Thyroid gland (tissue), 4 donors: Measurements from ENCODE around the gene STK11IP. TPM values are rescaled to one million over a fixed set of nuclear protein-coding genes. Genes with fewer than 3 reads are reported as not detected.

ENCODE experiments used
- DNase-seq, 2 donors: peaks; one replicate each; pipeline ENCODE4 v3.0.0-alpha.2; 2019
- H3K27ac ChIP-seq, 3 donors: fragments of 200-600 bp; sonication (generic); 1 replicate in 2 of 3; 2 replicates in 1 of 3; pipeline ENCODE4 v1.5.1; 2016 to 2019; ENCODE audit warnings: mild to moderate bottlenecking in 1 of 3, moderate library complexity in 1 of 3
- H3K27me3 ChIP-seq: fragments of 200-600 bp; sonication (generic); one replicate; pipeline ENCODE4 v1.5.1; 2019
- H3K36me3 ChIP-seq, 2 donors: fragments of 200-600 bp; sonication (generic); one replicate each; pipeline ENCODE4 v1.5.1; 2016 to 2019
- H3K4me1 ChIP-seq, 2 donors: fragments of 200-600 bp; sonication (generic); one replicate each; pipeline ENCODE4 v1.5.1; 2017 to 2019
- H3K4me3 ChIP-seq, 3 donors: fragments of 200-600 bp; sonication (generic); replicated peaks in 1 of 3; 1 replicate in 2 of 3; 2 replicates in 1 of 3; pipeline ENCODE4 v1.5.1; 2016; ENCODE audit warnings: mild to moderate bottlenecking in 1 of 3
- H3K9me3 ChIP-seq: fragments of 200-600 bp; sonication (generic); one replicate; pipeline ENCODE4 v1.5.1; 2017
- POLR2A ChIP-seq, 2 donors: fragments of 450-650 bp; IDR thresholded peaks; one replicate each; pipeline ENCODE4 v1.6.1; 2017; ENCODE audit warnings: antibody characterized with exemption in 2 of 2, mild to moderate bottlenecking in 2 of 2, moderate library complexity in 1 of 2
- WGBS, 2 donors: methylation state at CpG; one replicate each; pipeline ENCODE4 v1.1.5; 2017; 5-methylcytosine and 5-hydroxymethylcytosine counted together
- intact Hi-C: fragments of 100-400 bp; cut with DNase I; formaldehyde crosslinking; loops from one replicate; pipeline ENCODE4 v1.15.1; 2023
- total RNA-seq, 4 donors: library from RNA; depleted of rRNA; stranded (reverse); fragments of >200 nt; gene quantifications; one replicate each; pipeline ENCODE4 v1.2.3, GENCODE V29; 2016
- TF ChIP-seq, protein P1 (sequence below), 6 experiments: fragments of 200-600 bp in 3 of 6; fragments of 450-650 bp in 3 of 6; sonication (generic) in 3 of 6; IDR thresholded peaks; one replicate each; pipeline ENCODE4 v1.5.1; 2016 to 2019; ENCODE audit warnings: antibody characterized with exemption in 6 of 6, mild to moderate bottlenecking in 2 of 6, inconsistent platforms in 1 of 6, moderate library complexity in 1 of 6

Gene STK11IP
- total RNA-seq, 4 donors from 2014 or later = 14.6 to 25.0 (median 19.7) TPM

DNA sequence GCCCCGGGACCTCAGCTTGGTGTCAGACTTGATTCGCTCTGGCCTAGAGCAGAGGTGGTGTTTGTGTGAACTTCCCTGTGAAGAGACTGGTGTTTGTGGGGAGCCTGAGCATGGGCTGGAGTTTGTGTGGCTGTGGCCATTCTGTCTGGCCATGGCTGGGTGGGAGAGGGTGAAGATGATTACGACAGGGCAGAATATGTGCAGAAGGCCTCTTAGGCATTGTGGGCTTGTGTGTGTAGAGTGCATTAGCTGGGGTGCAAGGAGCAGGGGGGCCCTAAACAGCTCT is 36.8 kb upstream of the STK11IP start:
- H3K27ac ChIP-seq = no peak overlapping the region
- WGBS, 2 donors = 74 to 93% methylated on average over 3 of the region's 3 CpGs
- peaks cover 0 to 8% of the 10 kb centered on the region in 2 donors for H3K36me3 ChIP-seq
- H3K9me3 ChIP-seq = no peaks in the 10 kb centered on the region
- intact Hi-C loops = no loop called here
- TF ChIP-seq, protein P1, sequence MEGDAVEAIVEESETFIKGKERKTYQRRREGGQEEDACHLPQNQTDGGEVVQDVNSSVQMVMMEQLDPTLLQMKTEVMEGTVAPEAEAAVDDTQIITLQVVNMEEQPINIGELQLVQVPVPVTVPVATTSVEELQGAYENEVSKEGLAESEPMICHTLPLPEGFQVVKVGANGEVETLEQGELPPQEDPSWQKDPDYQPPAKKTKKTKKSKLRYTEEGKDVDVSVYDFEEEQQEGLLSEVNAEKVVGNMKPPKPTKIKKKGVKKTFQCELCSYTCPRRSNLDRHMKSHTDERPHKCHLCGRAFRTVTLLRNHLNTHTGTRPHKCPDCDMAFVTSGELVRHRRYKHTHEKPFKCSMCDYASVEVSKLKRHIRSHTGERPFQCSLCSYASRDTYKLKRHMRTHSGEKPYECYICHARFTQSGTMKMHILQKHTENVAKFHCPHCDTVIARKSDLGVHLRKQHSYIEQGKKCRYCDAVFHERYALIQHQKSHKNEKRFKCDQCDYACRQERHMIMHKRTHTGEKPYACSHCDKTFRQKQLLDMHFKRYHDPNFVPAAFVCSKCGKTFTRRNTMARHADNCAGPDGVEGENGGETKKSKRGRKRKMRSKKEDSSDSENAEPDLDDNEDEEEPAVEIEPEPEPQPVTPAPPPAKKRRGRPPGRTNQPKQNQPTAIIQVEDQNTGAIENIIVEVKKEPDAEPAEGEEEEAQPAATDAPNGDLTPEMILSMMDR (IDR thresholded peaks at IDR 0.05) = no peak
- no peak for TF ChIP-seq POLR2A (IDR thresholded peaks at IDR 0.05)
- DNase-seq = no peak
- H3K4me1 ChIP-seq = peaks cover 0 to 6% of the 10 kb centered on the region in 2 donors
- no peaks in the 10 kb centered on the region for H3K27me3 ChIP-seq
- no peak overlapping the region for H3K4me3 ChIP-seq

DNA sequence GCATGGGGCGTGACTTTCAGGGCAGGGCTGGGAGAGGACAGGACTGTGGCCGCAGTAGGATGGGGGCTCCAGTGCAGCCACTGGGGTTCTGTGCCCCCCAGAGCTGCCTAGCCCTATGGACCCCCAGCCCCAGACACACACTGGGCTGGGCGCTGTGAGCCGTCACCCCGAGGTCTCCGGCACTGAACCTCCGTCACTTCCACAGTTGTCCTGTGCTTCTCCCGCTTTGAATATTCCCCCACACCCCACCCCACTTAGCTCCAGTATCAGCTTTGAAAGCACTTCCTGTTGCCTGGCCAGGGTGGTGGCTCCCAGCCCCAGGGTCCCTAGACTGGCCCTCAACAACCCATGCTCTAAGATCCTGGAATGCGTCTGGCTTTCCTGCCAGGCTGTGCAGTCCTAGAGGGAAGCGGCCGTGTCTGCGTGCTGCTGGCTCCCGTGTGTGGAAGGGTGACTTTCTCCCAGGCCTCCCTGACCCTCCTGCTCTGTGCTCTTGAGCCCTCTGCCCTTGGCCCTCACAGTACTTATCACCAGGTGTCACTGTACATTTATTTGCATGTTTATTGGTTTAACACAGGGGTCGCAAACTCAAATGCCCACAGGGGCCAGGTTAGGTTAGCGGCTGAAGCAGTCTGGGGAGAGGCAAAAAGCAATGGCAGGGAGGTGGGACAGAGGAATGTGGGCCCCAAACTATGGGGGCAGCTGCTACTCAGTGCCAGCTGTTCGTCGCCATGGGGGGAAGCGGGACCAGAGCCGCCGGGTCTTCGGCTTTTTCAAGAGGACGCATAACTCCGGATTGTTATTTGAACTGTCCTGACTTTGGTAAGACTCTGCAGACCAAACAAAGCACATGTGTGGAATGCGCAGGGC is 36.2 kb upstream of the STK11IP start:
- Histone ChIP-seq H3K27me3 (no peaks in the 10 kb centered on the region), H3K4me1 (peaks cover 0 to 6% of the 10 kb centered on the region in 2 donors), H3K4me3 (no peak overlapping the region), H3K36me3 (peaks cover 0 to 8% of the 10 kb centered on the region in 2 donors), H3K27ac (no peak overlapping the region), H3K9me3 (no peaks in the 10 kb centered on the region)
- TF ChIP-seq, protein P1 (IDR thresholded peaks at IDR 0.05) = no peak
- no peak for TF ChIP-seq POLR2A (IDR thresholded peaks at IDR 0.05)
- no peak for DNase-seq
- intact Hi-C loops = no loop called here
- 76 to 77% methylated on average over 21 to 24 of the region's 24 CpGs for WGBS, 2 donors

DNA sequence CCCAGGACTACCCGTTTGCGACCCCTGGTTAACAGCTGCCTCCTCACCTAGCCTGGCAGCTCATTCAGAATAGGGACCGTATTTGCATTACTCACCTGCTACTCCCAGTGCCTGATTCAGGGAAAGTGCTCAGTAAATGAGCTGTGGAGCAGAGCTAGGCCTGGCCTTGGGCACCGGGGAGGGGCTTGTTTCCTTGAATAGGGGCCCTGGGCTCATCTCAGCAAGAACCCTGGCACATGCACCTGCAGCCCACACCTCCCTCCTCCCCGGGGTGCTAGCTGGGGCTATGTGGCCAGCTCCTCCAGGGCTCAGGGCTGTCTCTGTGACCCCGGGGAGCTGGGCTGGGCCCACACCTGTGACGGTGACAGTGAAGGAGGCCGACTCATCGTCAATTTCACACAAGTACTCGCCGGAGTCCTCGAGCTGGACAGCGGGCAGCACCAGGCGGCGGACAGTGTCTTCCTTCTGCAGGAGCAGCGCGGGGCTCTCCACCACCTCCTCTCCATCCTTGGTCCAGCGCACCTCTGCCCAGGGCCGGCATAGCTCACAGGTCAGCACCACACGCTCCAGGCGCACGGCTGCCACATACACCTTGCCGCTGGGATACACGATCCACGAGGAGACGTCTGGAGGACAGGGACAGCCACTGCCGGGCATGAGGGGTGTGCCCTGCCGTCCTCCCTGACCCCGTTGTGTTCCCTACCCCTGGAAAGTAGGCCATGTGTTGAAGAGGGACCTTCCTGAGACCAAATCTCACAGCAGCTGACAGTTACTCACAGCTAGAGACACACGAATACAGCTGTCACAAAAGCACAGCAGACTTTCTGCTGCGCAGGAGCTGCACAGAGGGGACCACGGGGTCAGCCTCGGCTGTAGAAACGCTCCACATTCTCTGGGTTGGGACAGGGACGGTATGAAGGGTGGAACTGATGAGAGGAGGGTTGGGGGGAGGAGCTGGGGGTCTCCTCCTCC is 35.3 kb upstream of the STK11IP start:
- TF ChIP-seq, protein P1 (IDR thresholded peaks at IDR 0.05) = no peak
- no peak for TF ChIP-seq POLR2A (IDR thresholded peaks at IDR 0.05)
- intact Hi-C loops = no loop called here
- Histone ChIP-seq H3K27me3 (no peaks in the 10 kb centered on the region), H3K4me3 (no peak overlapping the region), H3K4me1 (peaks cover 0 to 6% of the 10 kb centered on the region in 2 donors), H3K36me3 (peaks cover 2 to 8% of the 10 kb centered on the region in 2 donors), H3K9me3 (no peaks in the 10 kb centered on the region), H3K27ac (no peak overlapping the region)
- 71 to 80% methylated on average over 29 to 32 of the region's 35 CpGs for WGBS, 2 donors
- no peak for DNase-seq

DNA sequence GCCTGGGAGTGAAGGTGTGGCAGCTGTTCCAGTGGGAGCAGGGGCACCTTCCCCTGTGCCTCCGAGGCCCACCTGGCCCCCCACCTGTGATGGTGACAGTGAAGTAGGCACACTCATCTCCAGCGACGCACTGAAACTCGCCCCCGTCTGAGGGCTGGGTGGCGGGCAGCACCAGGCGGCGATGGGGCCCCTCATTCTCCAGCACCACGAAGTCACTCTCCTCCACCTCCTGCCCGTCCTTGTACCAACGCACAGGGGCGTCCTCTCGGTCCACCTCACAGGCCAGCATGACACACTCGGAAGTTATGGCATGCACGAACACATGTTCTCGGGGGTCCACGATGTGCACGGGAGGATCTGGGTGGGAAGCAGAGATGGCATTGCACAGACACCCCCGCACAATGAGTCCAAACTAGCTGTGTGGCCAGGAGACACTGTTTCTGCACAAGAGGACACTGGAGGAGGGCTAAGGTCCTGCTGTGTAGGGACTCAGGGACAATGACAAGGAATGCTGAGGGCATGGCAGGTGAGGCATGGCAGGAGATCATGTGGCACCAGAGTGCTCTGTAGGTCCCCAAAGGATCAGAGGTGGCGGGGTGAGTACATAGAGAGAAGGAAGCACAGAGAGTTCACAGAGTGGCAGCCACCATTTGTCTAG is 34.3 kb upstream of the STK11IP start:
- intact Hi-C loops = no loop called here
- TF ChIP-seq, protein P1 (IDR thresholded peaks at IDR 0.05) = no peak
- TF ChIP-seq POLR2A (IDR thresholded peaks at IDR 0.05) = no peak

More for the DNA sequence above, 34.3 kb upstream of the STK11IP start:
- peaks cover 0 to 6% of the 10 kb centered on the region in 2 donors for H3K4me1 ChIP-seq
- H3K9me3 ChIP-seq = no peaks in the 10 kb centered on the region
- H3K27ac ChIP-seq = no peak overlapping the region
- no peak for DNase-seq
- no peak overlapping the region for H3K4me3 ChIP-seq
- H3K27me3 ChIP-seq = no peaks in the 10 kb centered on the region
- WGBS, 2 donors = 88 to 89% methylated on average over 18 to 19 of the region's 20 CpGs
- H3K36me3 ChIP-seq = peaks cover 2 to 8% of the 10 kb centered on the region in 2 donors
